MV-4-11 (cell line): Measurements from ENCODE around the gene ASB6.
A peak's percentile ranks its signal among the peaks of the same experiment; 100 is the strongest.

ENCODE experiments used
- DNase-seq: peaks from one replicate; lab custom pipeline; 2025; lab: John Stamatoyannopoulos, UW

ASB6 gene

GRCh38 chr9:129624947-129625346 is 17.0 kb downstream of the ASB6 start:
- peak; percentile 93 for DNase-seq

GRCh38 chr9:129624168-129624759 is 17.7 kb downstream of the ASB6 start:
- peak; percentile 47 for DNase-seq

GRCh38 chr9:129623331-129623730 is 18.6 kb downstream of the ASB6 start:
- peak; percentile 71 for DNase-seq

- DNase-seq, result peak; percentile 4
Measured at GRCh38 chr9:129620669-129621295, 21.2 kb downstream of the ASB6 start, which contains the start of gene C9orf50. Gene C9orf50 (minus strand): TSS chr9:129621101. CDS start chr9:129620574, 527 bp downstream.

- DNase-seq, result peak; percentile 7
Measured at GRCh38 chr9:129619787-129620668, 21.9 kb downstream of the ASB6 start.

GRCh38 chr9:129617167-129617566 is 24.8 kb downstream of the ASB6 start:
- DNase-seq, result no peak

GRCh38 chr9:129615407-129616285 is 26.3 kb downstream of the ASB6 start:
- no peak for DNase-seq

- no peak for DNase-seq
Measured at GRCh38 chr9:129614932-129615331, 27.0 kb downstream of the ASB6 start.

- DNase-seq, result no peak
Measured at GRCh38 chr9:129613520-129614175, 28.3 kb downstream of the ASB6 start.

GRCh38 chr9:129612815-129613519 is 29.0 kb downstream of the ASB6 start:
- DNase-seq, result no peak

GRCh38 chr9:129612123-129612522 is 29.8 kb downstream of the ASB6 start:
- no peak for DNase-seq

GRCh38 chr9:129611307-129611800 is 30.6 kb downstream of the ASB6 start:
- no peak for DNase-seq

- peak; percentile 39 for DNase-seq
Measured at GRCh38 chr9:129610473-129611306, 31.3 kb downstream of the ASB6 start.

- no peak for DNase-seq
Measured at GRCh38 chr9:129610213-129610472, 31.8 kb downstream of the ASB6 start.

- DNase-seq, result peak; percentile 18
Measured at GRCh38 chr9:129609486-129610212, 32.3 kb downstream of the ASB6 start.

GRCh38 chr9:129608561-129609481 is 33.1 kb downstream of the ASB6 start:
- DNase-seq, result no peak

- DNase-seq, result no peak
Measured at GRCh38 chr9:129607027-129607387, 34.9 kb downstream of the ASB6 start.
